HG03442 (cell line): ENCODE results near the gene CEP128.
A peak's percentile ranks its signal among the peaks of the same experiment; 100 is the strongest.

Experiments used
- ATAC-seq: cut with Tn5 transposase; IDR thresholded peaks from one replicate; pipeline ENCODE4 v1.9.1; 2021; ENCODE audit warnings: mild to moderate bottlenecking, moderate library complexity; ENCODE audit not compliant: unreplicated experiment

Gene CEP128

GRCh38 chr14:80780500-80780899, 161.0 kb downstream of the CEP128 start:
- no peak for ATAC-seq

GRCh38 chr14:80776657-80777056, 164.9 kb downstream of the CEP128 start:
- peak; percentile 67 for ATAC-seq

- ATAC-seq: no peak
Observed at GRCh38 chr14:80776186-80776585, 165.4 kb downstream of the CEP128 start.

GRCh38 chr14:80772504-80772903, 169.0 kb downstream of the CEP128 start:
- ATAC-seq: no peak

GRCh38 chr14:80771201-80771600, 170.3 kb downstream of the CEP128 start:
- ATAC-seq: no peak

- ATAC-seq: peak; percentile 52
Observed at GRCh38 chr14:80770114-80770908, 171.2 kb downstream of the CEP128 start.

- no peak for ATAC-seq
Observed at GRCh38 chr14:80768646-80769045, 172.9 kb downstream of the CEP128 start.

- ATAC-seq: no peak
Observed at GRCh38 chr14:80764921-80765507, 176.5 kb downstream of the CEP128 start.

GRCh38 chr14:80764496-80764895, 177.0 kb downstream of the CEP128 start:
- ATAC-seq: no peak

- ATAC-seq: no peak
Observed at GRCh38 chr14:80762641-80763228, 178.8 kb downstream of the CEP128 start.

- ATAC-seq: no peak
Observed at GRCh38 chr14:80754696-80755095, 186.8 kb downstream of the CEP128 start.

GRCh38 chr14:80751285-80751684, 190.3 kb downstream of the CEP128 start:
- ATAC-seq: no peak

GRCh38 chr14:80726211-80726610, 215.3 kb downstream of the CEP128 start:
- ATAC-seq: no peak

- no peak for ATAC-seq
Observed at GRCh38 chr14:80718940-80719339, 222.6 kb downstream of the CEP128 start.

- no peak for ATAC-seq
Observed at GRCh38 chr14:80714474-80714873, 227.1 kb downstream of the CEP128 start.

GRCh38 chr14:80713076-80713850, 228.3 kb downstream of the CEP128 start:
- no peak for ATAC-seq

- ATAC-seq: no peak
Observed at GRCh38 chr14:80705241-80705980, 236.1 kb downstream of the CEP128 start.

GRCh38 chr14:80700601-80701000, 240.9 kb downstream of the CEP128 start:
- no peak for ATAC-seq

GRCh38 chr14:80699861-80700260, 241.7 kb downstream of the CEP128 start:
- ATAC-seq: peak; percentile 74

GRCh38 chr14:80698974-80699373, 242.6 kb downstream of the CEP128 start:
- ATAC-seq: no peak

GRCh38 chr14:80695869-80696268, 245.7 kb downstream of the CEP128 start:
- peak; percentile 79 for ATAC-seq
